Endometrial microvascular endothelial cells (primary cell): Measurements from ENCODE around the gene HSD3B2. TPM values are rescaled to one million over a fixed set of nuclear protein-coding genes. Genes with fewer than 3 reads are reported as not detected.

ENCODE experiments used
- total RNA-seq: library from RNA; depleted of rRNA; stranded (reverse); fragments of >200 nt; gene quantifications from one replicate; pipeline ENCODE4 v1.2.3, GENCODE V29; 2015; ENCODE audit errors: inconsistent ontology term

Gene HSD3B2
- total RNA-seq, 1 donor from 2014 or later = not detected

Other genes with a start within 250 kb of the HSD3B2 start
- gene HAO2, start 46.4 kb upstream of the HSD3B2 start, total RNA-seq = not detected
- not detected for gene HSD3B1, start 92.1 kb downstream of the HSD3B2 start, total RNA-seq
- gene ZNF697, start 233.1 kb downstream of the HSD3B2 start, total RNA-seq = 12.1 TPM